Measurements from ENCODE around the gene ATP10D.
A peak's percentile ranks its signal among the peaks of the same experiment; 100 is the strongest.

GRCh38 chr4:47490550-47490949, 5.5 kb downstream of the ATP10D start:
- TF ChIP-seq CTCF (IDR thresholded peaks at IDR 0.05) (peak; percentile 72), EZH2 (IDR thresholded peaks at IDR 0.05; ENCODE audit: borderline replicate concordance, insufficient read depth, low read depth, low read length, poor library complexity, severe bottlenecking) (no peak)
